ENCODE results near the gene TMPRSS6. TPM values are rescaled to one million over a fixed set of nuclear protein-coding genes. Genes with fewer than 3 reads are reported as not detected.

The TMPRSS6 gene
- total and polyA plus RNA-seq, 2 of the 13 experiments (the other 11 are each of a cell fraction or from before 2014, with no cell fraction given) = 4.2 to 4.8 TPM

- TF ChIP-seq CHCHD3 (CRISPR knock-in tag; IDR thresholded peaks at IDR 0.05) (no peak), ZFP41 (CRISPR knock-in tag; IDR thresholded peaks at IDR 0.05; ENCODE audit: borderline replicate concordance) (no peak), AKAP8 (CRISPR knock-in tag; IDR thresholded peaks at IDR 0.05) (peak; percentile 91), CEBPB (IDR thresholded peaks at IDR 0.05; ENCODE audit: borderline replicate concordance, low read depth, low read length) (peak; percentile 100), MXD3 (CRISPR knock-in tag; IDR thresholded peaks at IDR 0.05) (no peak; the same call in 1 of the 2 replicates), ATF7-NPFF (CRISPR knock-in tag; IDR thresholded peaks at IDR 0.05; ENCODE audit: low read depth) (0 out of 2 replicates have a peak, but pooled peaks have one; percentile 14), FOXP1 (IDR thresholded peaks at IDR 0.05) (peak; percentile 81), FOXP1 (CRISPR knock-in tag; IDR thresholded peaks at IDR 0.05) (peak; percentile 95), SP4 (CRISPR knock-in tag; IDR thresholded peaks at IDR 0.05) (peak; percentile 79), ZNF766 (CRISPR knock-in tag; IDR thresholded peaks at IDR 0.05; ENCODE audit: borderline replicate concordance) (no peak), RNF2 (conservative IDR thresholded peaks at IDR 0.05; ENCODE audit: low read depth) (no peak), ZNF713 (CRISPR knock-in tag; IDR thresholded peaks at IDR 0.05) (no peak), SRF (IDR thresholded peaks at IDR 0.05; ENCODE audit: low read depth, low read length) (no peak), ZNF678 (CRISPR knock-in tag; IDR thresholded peaks at IDR 0.05) (no peak), ZNF33B (CRISPR knock-in tag; IDR thresholded peaks at IDR 0.05) (no peak), JUN (CRISPR knock-in tag; IDR thresholded peaks at IDR 0.05) (0 out of 2 replicates have a peak, but pooled peaks have one; percentile 30), ZNF441 (CRISPR knock-in tag; IDR thresholded peaks at IDR 0.05; ENCODE audit: borderline replicate concordance) (0 out of 2 replicates have a peak, but pooled peaks have one; percentile 23), FOXC1 (CRISPR knock-in tag; IDR thresholded peaks at IDR 0.05; ENCODE audit: borderline replicate concordance) (peak; percentile 92), ZNF556 (CRISPR knock-in tag; IDR thresholded peaks at IDR 0.05; ENCODE audit: borderline replicate concordance) (peak; percentile 67; the same call in 1 of the 2 replicates), ZNF563 (CRISPR knock-in tag; IDR thresholded peaks at IDR 0.05) (peak; percentile 64; the same call in 1 of the 2 replicates), ZNF703 (CRISPR knock-in tag; IDR thresholded peaks at IDR 0.05; ENCODE audit: borderline replicate concordance) (peak; percentile 84), XBP1 (CRISPR knock-in tag; IDR thresholded peaks at IDR 0.05) (no peak), TARDBP (CRISPR knock-in tag; IDR thresholded peaks at IDR 0.05) (peak; percentile 99), ZNF451 (CRISPR knock-in tag; IDR thresholded peaks at IDR 0.05) (no peak), POLR2G (IDR thresholded peaks at IDR 0.05; ENCODE audit: low read depth, low read length) (peak; percentile 97)
- TF ChIP-seq, protein P1, sequence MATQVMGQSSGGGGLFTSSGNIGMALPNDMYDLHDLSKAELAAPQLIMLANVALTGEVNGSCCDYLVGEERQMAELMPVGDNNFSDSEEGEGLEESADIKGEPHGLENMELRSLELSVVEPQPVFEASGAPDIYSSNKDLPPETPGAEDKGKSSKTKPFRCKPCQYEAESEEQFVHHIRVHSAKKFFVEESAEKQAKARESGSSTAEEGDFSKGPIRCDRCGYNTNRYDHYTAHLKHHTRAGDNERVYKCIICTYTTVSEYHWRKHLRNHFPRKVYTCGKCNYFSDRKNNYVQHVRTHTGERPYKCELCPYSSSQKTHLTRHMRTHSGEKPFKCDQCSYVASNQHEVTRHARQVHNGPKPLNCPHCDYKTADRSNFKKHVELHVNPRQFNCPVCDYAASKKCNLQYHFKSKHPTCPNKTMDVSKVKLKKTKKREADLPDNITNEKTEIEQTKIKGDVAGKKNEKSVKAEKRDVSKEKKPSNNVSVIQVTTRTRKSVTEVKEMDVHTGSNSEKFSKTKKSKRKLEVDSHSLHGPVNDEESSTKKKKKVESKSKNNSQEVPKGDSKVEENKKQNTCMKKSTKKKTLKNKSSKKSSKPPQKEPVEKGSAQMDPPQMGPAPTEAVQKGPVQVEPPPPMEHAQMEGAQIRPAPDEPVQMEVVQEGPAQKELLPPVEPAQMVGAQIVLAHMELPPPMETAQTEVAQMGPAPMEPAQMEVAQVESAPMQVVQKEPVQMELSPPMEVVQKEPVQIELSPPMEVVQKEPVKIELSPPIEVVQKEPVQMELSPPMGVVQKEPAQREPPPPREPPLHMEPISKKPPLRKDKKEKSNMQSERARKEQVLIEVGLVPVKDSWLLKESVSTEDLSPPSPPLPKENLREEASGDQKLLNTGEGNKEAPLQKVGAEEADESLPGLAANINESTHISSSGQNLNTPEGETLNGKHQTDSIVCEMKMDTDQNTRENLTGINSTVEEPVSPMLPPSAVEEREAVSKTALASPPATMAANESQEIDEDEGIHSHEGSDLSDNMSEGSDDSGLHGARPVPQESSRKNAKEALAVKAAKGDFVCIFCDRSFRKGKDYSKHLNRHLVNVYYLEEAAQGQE (IDR thresholded peaks at IDR 0.05; ENCODE audit: borderline replicate concordance in 1 of 2, low read depth in 1 of 2, low read length in 2 of 2) = peak in 1 of 2 experiments; percentile 82; a peak in 3 of 4 replicates
These were observed 76.7 kb downstream of the TMPRSS6 start (continued) for GRCh38 chr22:37032535-37033460.
